HEK293 (cell line): ENCODE measurements around the gene EDC3.
"Not testable (repeated sequence)": the region's sequence is repeated elsewhere in the genome, so short reads cannot be mapped to it uniquely, and the experiment has no call there.

Source experiments
- CTCF ChIA-PET: fragments of 350-600 bp; formaldehyde crosslinking; extraction: SDS; loops from one replicate; lab custom pipeline; 2021; ENCODE audit warnings: antibody characterized with exemption; lab: Yijun Ruan, JAX
- POLR2A ChIA-PET: fragments of 300-600 bp; formaldehyde crosslinking; extraction: SDS; loops from one replicate; lab custom pipeline; 2020; ENCODE audit warnings: antibody characterized with exemption, inconsistent platforms; lab: Yijun Ruan, JAX
- H3K27ac ChIP-seq: fragments of 200-500 bp; sonication (Bioruptor generic); 2 replicates; pipeline ENCODE4 v1.5.1; 2014; ENCODE audit warnings: low read depth, low read length, control low read depth, inconsistent platforms; ENCODE audit errors: extremely low read depth
- H3K36me3 ChIP-seq, 2 experiments: fragments of 200-500 bp in 1 of 2; sonication (Bioruptor generic) in 1 of 2; 1 replicate in 1 of 2; 2 replicates in 1 of 2; pipeline ENCODE4 v1.5.1; 2014 to 2017; ENCODE audit warnings: inconsistent platforms in 2 of 2, low read length in 2 of 2; ENCODE audit not compliant: control insufficient read depth in 2 of 2, insufficient read depth in 1 of 2
- H3K4me1 ChIP-seq: fragments of 200-500 bp; sonication (Bioruptor generic); 2 replicates; pipeline ENCODE4 v1.5.1; 2014; ENCODE audit warnings: mild to moderate bottlenecking, low read length, inconsistent platforms; ENCODE audit not compliant: control insufficient read depth, insufficient read depth
- H3K4me3 ChIP-seq: 2 replicates; pipeline ENCODE4 v1.5.1; 2011; ENCODE audit warnings: low read depth, mild to moderate bottlenecking, control low read depth, low read length, moderate library complexity
- H3K9me3 ChIP-seq: fragments of 200-500 bp; sonication (Bioruptor generic); 2 replicates; pipeline ENCODE4 v1.5.1; 2014; ENCODE audit warnings: low read depth, low read length, inconsistent platforms; ENCODE audit not compliant: control insufficient read depth, insufficient read depth
- GLI4 ChIP-seq: fragments of 450-650 bp; formaldehyde crosslinking; IDR thresholded peaks from 2 replicates; pipeline ENCODE4 v1.5.1; 2016; ENCODE audit warnings: missing biosample characterization, missing genetic modification characterization
- GLIS2 ChIP-seq: fragments of 450-650 bp; formaldehyde crosslinking; IDR thresholded peaks from 2 replicates; pipeline ENCODE4 v1.5.1; 2016; ENCODE audit warnings: missing biosample characterization, missing genetic modification characterization
- HOXC10 ChIP-seq: sonication (generic); formaldehyde crosslinking; IDR thresholded peaks from 2 replicates; pipeline ENCODE4 v1.8.1; 2023; ENCODE audit warnings: mild to moderate bottlenecking, missing genetic modification reagents
- KLF1 ChIP-seq: fragments of 450-650 bp; formaldehyde crosslinking; IDR thresholded peaks from 2 replicates; pipeline ENCODE4 v1.5.1; 2016; ENCODE audit warnings: missing biosample characterization, missing genetic modification characterization
- ZBTB7A ChIP-seq: fragments of 450-650 bp; formaldehyde crosslinking; IDR thresholded peaks from 2 replicates; pipeline ENCODE4 v1.5.1; 2016; ENCODE audit warnings: low read depth, missing biosample characterization, missing genetic modification characterization
- ZNF335 ChIP-seq: fragments of 450-650 bp; formaldehyde crosslinking; conservative IDR thresholded peaks from 2 replicates; pipeline ENCODE4 v1.5.1; 2016; ENCODE audit warnings: missing biosample characterization, missing genetic modification characterization
- ZNF366 ChIP-seq: fragments of 450-650 bp; formaldehyde crosslinking; conservative IDR thresholded peaks from 2 replicates; pipeline ENCODE4 v1.5.1; 2016; ENCODE audit warnings: missing biosample characterization, missing genetic modification characterization
- ZNF707 ChIP-seq: fragments of 450-650 bp; formaldehyde crosslinking; IDR thresholded peaks from 2 replicates; pipeline ENCODE4 v1.5.1; 2016; ENCODE audit warnings: missing biosample characterization, missing genetic modification characterization
- TF ChIP-seq, protein P1 (sequence below): fragments of 450-650 bp; formaldehyde crosslinking; IDR thresholded peaks from 2 replicates; pipeline ENCODE4 v1.5.1; 2016; ENCODE audit warnings: missing biosample characterization, missing genetic modification characterization
- TF ChIP-seq, protein P2 (sequence below): fragments of 450-650 bp; formaldehyde crosslinking; IDR thresholded peaks from 2 replicates; pipeline ENCODE4 v1.5.1; 2016; ENCODE audit warnings: missing biosample characterization, missing genetic modification characterization, low read depth
- TF ChIP-seq, protein P3 (sequence below): fragments of 450-650 bp; formaldehyde crosslinking; IDR thresholded peaks from 2 replicates; pipeline ENCODE4 v1.5.1; 2016; ENCODE audit warnings: missing biosample characterization, missing genetic modification characterization

The EDC3 gene

DNA sequence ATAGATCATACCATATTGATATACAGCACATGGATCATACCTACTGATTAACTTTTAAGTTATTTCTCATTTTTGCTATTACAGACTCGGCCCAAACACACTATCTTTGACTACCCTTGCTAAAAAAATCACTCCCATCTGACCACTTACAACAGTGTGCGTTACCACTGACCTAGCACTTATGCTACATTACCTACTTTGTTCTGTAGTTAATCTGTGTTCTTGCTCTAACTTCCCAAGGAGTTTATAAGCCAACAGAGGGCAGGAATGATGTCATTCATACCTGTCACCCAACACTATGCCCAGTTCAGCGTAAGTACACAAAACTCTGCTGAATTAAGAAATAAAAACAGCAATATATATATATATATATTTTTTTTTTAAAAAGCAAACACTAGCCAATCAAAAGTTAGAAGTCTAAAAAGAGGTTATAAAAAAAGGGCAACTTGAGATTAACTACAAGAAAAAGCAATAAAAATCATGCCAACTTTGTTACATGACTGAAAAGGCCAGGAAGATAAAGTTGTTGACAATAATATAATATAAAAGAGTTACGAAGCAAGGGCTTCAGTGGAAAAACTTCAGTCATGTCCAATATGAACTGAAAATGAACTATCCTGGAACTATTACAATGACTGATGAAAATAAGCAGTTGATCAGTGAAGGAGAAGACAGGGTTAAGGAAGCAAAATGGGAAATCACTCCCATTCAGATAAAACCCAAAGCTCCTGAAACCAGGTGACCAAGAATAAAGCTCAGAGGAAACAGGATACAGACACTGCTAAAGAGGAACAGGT is 33.6 kb downstream of the EDC3 start (continued):
- TF ChIP-seq GLIS2 (tag by site-specific recombination): no peak

DNA sequence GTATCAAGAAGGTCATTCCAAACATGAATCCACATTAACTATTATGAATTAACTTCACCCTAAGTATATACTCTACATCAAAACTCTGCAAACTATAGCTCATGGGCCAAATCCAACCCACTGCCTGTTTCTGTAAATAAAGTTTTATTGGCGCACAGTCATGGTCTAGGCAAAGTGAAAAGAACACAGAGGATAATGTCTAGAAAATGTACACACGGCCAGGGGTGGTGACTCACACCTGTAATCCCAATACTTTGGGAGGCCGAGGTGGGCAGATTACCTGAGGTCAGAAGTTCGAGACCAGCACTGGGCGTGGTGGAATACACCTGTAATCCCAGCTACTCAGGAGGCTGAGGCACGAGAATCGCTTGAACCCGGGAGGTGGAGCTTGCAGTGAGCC is 34.5 kb downstream of the EDC3 start:
- H3K4me1 ChIP-seq: peaks cover 26% of the 10 kb centered on the region
- H3K4me3 ChIP-seq, H3K27ac ChIP-seq, H3K36me3 ChIP-seq, H3K9me3 ChIP-seq, POLR2A ChIA-PET: not testable (repeated sequence)
- TF ChIP-seq, protein P1, sequence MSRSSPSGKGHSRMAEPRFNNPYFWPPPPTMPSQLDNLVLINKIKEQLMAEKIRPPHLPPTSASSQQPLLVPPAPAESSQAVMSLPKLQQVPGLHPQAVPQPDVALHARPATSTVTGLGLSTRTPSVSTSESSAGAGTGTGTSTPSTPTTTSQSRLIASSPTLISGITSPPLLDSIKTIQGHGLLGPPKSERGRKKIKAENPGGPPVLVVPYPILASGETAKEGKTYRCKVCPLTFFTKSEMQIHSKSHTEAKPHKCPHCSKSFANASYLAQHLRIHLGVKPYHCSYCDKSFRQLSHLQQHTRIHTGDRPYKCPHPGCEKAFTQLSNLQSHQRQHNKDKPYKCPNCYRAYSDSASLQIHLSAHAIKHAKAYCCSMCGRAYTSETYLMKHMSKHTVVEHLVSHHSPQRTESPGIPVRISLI (tag by site-specific recombination): 0 out of 2 replicates have a peak, but pooled peaks have one; percentile 39
- CTCF ChIA-PET: interaction anchor here (0.8 to 1.0 kb wide), 3 partner anchors 27 to 110 kb away, joined by 3 read pairs; no protein-coding TSS in a partner anchor

DNA sequence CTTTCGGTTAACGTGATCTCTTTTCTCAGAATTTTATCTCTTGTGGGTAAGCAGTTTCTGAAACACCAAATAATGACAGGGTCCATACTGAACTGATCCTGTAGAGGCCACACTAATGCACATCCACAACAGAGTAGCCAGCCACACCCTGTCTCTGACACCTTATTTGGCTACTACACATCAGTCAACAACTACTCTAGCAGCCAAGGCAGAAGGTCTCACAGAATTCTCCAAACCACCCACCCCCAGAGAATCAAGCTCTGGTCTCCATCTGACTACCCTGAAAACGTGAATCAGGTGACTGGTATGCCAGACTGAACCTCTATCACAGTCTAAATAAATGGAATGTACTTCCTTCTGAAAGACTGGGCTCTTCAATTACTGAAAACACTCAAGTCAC is 38.0 kb downstream of the EDC3 start:
- CTCF ChIA-PET: interaction anchor here (0.8 to 1.8 kb wide), 4 partner anchors 12 to 114 kb away, joined by 3 to 5 read pairs (median 4); no protein-coding TSS in a partner anchor
- Histone ChIP-seq H3K9me3 (no peaks in the 10 kb centered on the region), H3K27ac (no peak overlapping the region), H3K4me3 (no peak overlapping the region), H3K4me1 (peaks cover 25% of the 10 kb centered on the region), H3K36me3 (peaks cover 0 to 19% of the 10 kb centered on the region in 2 experiments; a peak in 2 of 3 replicates)
- TF ChIP-seq ZNF335 (tag by site-specific recombination) (no peak), ZNF366 (tag by site-specific recombination) (no peak), ZNF707 (tag by site-specific recombination) (no peak), ZBTB7A (tag by site-specific recombination) (no peak), GLI4 (tag by site-specific recombination) (no peak), HOXC10 (CRISPR knock-in tag) (no peak), KLF1 (0 out of 2 replicates have a peak, but pooled peaks have one; percentile 27)
- TF ChIP-seq, protein P2, sequence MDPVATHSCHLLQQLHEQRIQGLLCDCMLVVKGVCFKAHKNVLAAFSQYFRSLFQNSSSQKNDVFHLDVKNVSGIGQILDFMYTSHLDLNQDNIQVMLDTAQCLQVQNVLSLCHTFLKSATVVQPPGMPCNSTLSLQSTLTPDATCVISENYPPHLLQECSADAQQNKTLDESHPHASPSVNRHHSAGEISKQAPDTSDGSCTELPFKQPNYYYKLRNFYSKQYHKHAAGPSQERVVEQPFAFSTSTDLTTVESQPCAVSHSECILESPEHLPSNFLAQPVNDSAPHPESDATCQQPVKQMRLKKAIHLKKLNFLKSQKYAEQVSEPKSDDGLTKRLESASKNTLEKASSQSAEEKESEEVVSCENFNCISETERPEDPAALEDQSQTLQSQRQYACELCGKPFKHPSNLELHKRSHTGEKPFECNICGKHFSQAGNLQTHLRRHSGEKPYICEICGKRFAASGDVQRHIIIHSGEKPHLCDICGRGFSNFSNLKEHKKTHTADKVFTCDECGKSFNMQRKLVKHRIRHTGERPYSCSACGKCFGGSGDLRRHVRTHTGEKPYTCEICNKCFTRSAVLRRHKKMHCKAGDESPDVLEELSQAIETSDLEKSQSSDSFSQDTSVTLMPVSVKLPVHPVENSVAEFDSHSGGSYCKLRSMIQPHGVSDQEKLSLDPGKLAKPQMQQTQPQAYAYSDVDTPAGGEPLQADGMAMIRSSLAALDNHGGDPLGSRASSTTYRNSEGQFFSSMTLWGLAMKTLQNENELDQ (tag by site-specific recombination): no peak
- TF ChIP-seq, protein P3, sequence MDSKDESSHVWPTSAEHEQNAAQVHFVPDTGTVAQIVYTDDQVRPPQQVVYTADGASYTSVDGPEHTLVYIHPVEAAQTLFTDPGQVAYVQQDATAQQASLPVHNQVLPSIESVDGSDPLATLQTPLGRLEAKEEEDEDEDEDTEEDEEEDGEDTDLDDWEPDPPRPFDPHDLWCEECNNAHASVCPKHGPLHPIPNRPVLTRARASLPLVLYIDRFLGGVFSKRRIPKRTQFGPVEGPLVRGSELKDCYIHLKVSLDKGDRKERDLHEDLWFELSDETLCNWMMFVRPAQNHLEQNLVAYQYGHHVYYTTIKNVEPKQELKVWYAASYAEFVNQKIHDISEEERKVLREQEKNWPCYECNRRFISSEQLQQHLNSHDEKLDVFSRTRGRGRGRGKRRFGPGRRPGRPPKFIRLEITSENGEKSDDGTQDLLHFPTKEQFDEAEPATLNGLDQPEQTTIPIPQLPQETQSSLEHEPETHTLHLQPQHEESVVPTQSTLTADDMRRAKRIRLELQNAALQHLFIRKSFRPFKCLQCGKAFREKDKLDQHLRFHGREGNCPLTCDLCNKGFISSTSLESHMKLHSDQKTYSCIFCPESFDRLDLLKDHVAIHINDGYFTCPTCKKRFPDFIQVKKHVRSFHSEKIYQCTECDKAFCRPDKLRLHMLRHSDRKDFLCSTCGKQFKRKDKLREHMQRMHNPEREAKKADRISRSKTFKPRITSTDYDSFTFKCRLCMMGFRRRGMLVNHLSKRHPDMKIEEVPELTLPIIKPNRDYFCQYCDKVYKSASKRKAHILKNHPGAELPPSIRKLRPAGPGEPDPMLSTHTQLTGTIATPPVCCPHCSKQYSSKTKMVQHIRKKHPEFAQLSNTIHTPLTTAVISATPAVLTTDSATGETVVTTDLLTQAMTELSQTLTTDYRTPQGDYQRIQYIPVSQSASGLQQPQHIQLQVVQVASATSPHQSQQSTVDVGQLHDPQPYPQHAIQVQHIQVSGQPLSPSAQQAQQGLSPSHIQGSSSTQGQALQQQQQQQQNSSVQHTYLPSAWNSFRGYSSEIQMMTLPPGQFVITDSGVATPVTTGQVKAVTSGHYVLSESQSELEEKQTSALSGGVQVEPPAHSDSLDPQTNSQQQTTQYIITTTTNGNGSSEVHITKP (tag by site-specific recombination): peak; percentile 18; the same call in 1 of the 2 replicates
- POLR2A ChIA-PET: no interaction called here
